Activated gamma-delta T cell (primary cell): ENCODE measurements around the gene SHPK.

ENCODE experiments used
- DNase-seq: peaks from one replicate; lab custom pipeline; 2025; lab: John Stamatoyannopoulos, UW
- total RNA-seq, 2 donors: gene quantifications; one replicate each; lab custom pipeline; 2026; lab: John Stamatoyannopoulos, UW

SHPK gene
- 1.7 to 2.9 reads per million in 2 donors for total RNA-seq

GRCh38 chr17:3636154-3636907 lies at the start of gene SHPK, which contains the start of gene CTNS:
TSS of gene SHPK (minus strand) at chr17:3636250. CDS start at chr17:3636219, 31 bp downstream.
TSS of gene CTNS (plus strand) at chr17:3636760. CDS start at chr17:3640207, 3,447 bp downstream.
- peak; percentile 87 for DNase-seq

- no peak for DNase-seq
Measured at GRCh38 chr17:3685174-3685573, 49.1 kb upstream of the SHPK start.

- no peak for DNase-seq
Measured at GRCh38 chr17:3683054-3683511, 47.0 kb upstream of the SHPK start.

- DNase-seq: no peak
Measured at GRCh38 chr17:3682033-3682432, 46.0 kb upstream of the SHPK start.

GRCh38 chr17:3681565-3681964 lies 45.5 kb upstream of the SHPK start:
- no peak for DNase-seq

GRCh38 chr17:3681057-3681456 lies 45.0 kb upstream of the SHPK start:
- DNase-seq: no peak

- DNase-seq: no peak
Measured at GRCh38 chr17:3679531-3680126, 43.6 kb upstream of the SHPK start.

GRCh38 chr17:3678821-3679530 lies 42.9 kb upstream of the SHPK start:
- DNase-seq: no peak

- DNase-seq: no peak
Measured at GRCh38 chr17:3678095-3678820, 42.2 kb upstream of the SHPK start.

GRCh38 chr17:3675886-3676285 lies 39.8 kb upstream of the SHPK start:
- no peak for DNase-seq

- DNase-seq: no peak
Measured at GRCh38 chr17:3672571-3672970, 36.5 kb upstream of the SHPK start.

GRCh38 chr17:3669548-3669947 lies 33.5 kb upstream of the SHPK start:
- DNase-seq: no peak

- DNase-seq: no peak
Measured at GRCh38 chr17:3669085-3669347, 33.0 kb upstream of the SHPK start.

GRCh38 chr17:3668279-3669084 lies 32.4 kb upstream of the SHPK start, which contains the start of the genes EMC6 and TAX1BP3:
TSS of gene EMC6 (plus strand) at chr17:3668812. CDS start at chr17:3669147, 335 bp downstream.
TSS of gene TAX1BP3 (minus strand) at chr17:3668578. CDS start at chr17:3668526, 52 bp downstream.
- DNase-seq: peak; percentile 98

GRCh38 chr17:3667366-3668278 lies 31.6 kb upstream of the SHPK start:
- no peak for DNase-seq

GRCh38 chr17:3666516-3666915 lies 30.5 kb upstream of the SHPK start:
- DNase-seq: no peak

- DNase-seq: no peak
Measured at GRCh38 chr17:3665834-3666233, 29.8 kb upstream of the SHPK start.

- DNase-seq: no peak
Measured at GRCh38 chr17:3663102-3664011, 27.3 kb upstream of the SHPK start.

- DNase-seq: no peak
Measured at GRCh38 chr17:3660311-3660891, 24.4 kb upstream of the SHPK start.
